Measurements from ENCODE around the gene VIPR2.
"Not testable (repeated sequence)": the region's sequence is repeated elsewhere in the genome, so short reads cannot be mapped to it uniquely, and the experiment has no call there.

VIPR2 gene, protein sequence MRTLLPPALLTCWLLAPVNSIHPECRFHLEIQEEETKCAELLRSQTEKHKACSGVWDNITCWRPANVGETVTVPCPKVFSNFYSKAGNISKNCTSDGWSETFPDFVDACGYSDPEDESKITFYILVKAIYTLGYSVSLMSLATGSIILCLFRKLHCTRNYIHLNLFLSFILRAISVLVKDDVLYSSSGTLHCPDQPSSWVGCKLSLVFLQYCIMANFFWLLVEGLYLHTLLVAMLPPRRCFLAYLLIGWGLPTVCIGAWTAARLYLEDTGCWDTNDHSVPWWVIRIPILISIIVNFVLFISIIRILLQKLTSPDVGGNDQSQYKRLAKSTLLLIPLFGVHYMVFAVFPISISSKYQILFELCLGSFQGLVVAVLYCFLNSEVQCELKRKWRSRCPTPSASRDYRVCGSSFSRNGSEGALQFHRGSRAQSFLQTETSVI

DNA sequence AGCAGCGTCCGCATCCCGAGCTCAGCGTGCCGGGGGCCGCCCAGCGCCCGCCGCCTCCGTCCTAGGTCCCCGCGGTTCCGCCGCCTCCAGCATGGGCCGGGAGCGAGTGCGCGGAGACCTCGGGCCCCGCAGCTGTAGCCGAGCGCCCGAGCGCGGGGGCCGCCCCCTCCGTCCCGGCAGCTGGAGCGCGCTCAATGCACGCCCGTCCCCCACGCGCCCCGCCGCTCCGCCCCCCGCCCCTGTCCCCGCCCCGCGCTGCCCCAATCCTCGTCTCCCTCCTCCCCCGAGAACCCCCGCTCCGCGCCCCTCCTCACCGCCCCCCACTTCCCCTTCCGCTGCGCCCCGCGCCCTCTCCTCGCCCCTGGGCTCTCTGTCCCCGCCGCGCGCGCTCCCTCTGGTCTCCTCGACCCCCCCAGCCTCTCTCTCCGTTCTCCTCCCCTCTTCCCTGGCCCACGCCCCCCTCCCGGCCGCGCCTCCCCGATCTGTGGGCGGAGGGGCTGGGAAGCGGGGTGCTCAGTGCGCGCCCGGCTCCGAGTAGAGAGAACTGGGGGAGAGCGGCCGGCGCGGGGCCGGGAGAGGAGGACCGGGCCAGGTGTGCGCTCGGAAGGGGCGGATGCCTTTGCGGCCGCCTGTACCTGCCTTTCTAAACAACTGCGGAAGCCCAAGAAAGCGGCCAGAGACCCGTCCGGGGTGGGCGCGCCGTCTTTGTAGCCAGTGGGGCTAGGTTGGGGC lies at the start of gene VIPR2:
VIPR2 (minus strand) TSS at position 110 of the 732 bp plus-strand sequence; CDS start at position 14, 96 bp downstream.
- no peak for DNase-seq

DNA sequence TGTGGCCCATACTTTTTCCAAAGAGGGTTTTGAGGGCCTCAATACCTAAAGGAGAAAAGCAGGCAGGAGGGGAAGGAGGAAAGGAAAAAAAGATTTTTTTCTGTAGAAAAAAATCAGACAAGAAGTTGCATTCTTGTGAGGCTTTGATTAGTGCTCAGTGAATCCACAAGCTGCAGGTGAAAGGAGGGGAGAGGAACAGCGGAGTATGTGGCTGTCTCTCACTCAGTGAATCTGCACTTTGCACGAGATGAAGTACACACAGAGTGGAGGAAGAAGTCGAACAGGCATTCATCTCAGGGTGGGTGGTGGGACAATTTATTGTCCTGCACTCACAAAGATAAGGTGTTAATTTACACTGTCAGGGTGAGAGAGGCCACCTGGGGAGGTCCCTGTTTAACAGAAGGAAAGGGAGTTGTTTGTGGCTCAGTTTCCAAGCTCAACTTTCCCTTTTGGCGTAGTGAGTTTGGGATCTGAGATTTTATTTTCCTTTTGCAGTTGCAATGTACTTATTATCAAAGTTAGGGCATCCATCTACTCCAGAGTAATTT lies 49.0 kb upstream of the VIPR2 start:
- no peak for DNase-seq

DNA sequence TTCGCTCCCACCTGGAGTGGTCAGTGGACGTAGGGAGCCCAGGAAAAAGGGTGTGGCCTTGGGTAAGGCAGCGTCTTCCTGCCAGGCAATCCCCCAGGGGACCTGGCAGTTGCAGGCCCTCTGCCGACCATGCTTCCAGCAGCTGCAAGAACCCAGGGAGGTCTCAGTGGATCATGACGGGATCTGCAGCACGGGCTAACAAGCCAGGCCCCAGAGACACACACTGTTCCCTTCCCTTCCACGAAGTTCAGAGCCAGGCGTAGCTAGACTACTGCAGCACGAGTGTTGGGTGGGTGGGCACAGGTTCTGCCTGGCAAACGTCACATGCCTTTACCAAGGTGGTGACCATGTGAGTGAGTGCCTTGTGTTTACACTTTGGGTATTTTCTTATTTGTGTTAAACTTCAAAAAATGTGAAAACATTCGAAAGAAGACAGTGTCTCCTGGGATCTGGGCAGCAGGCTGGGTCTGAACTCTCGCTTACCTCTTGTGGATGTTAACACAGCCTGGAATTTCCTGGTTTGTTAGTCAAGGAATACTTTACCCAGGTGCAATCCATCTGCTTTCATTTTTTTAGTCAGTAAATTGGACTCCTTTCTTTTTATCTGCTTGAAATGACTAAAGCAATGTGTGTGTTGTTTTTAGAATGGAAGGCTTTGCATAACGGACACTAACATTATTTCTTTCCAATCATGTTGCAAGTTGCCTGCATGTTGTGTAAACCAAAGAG lies 48.2 kb upstream of the VIPR2 start:
- no peak for DNase-seq

DNA sequence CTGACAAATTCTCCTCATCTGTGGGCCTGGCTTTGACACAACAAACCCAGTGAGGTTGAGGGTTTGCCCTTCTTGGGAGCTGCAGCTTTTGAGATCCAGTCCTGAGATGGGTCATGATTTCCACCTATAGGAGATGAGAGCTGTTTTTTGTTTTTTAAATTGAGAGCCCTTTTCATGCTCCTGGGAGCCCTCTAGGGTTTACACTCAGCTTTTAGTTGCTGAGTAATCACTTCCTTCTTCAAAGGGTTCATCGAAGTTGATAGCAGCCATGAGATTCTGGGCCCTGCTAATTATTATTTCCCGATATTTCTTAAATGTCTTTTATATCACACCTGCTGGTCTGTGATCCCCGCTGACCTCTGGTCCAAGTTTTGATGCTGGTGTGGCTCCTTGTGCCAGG lies 47.3 kb upstream of the VIPR2 start:
- DNase-seq, result no peak

DNA sequence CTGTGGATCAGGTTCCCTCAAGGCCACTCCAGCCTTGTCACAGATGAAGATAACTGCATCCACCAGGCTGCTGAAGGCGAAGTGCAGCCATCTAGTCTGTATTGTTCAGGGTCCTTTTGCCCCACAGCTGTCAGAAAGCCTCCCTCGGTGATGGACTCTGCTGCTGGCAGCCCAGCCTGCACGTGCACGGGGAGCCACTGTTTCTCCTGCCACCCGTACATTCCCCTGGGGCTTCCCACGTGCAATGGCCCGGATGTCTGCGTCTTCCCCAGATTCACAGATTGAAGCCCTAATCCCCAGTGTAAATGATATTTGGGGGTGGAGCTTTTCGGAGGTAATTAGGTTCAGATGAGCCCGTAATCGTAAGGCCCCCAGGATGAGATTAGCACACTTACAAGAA lies 46.6 kb upstream of the VIPR2 start:
- no peak for DNase-seq

DNA sequence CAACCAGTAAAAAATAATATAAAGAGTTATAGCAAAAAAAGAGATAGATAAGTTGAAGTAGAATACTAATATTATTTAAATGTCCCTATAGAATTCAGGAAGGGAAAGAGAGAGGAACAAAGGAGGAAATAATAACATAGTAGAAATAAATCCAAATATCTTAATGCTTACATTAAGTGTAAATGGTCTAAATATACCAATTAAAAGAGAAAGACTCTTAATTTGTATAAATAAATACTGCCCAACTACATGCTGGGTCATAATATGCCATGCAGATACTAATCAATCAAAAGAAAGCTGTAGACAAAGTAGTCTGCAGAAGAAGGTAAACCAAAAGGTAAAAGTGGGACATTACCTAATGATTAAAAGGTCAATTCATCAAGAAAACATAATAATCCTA lies 43.3 kb upstream of the VIPR2 start:
- no peak for DNase-seq

DNA sequence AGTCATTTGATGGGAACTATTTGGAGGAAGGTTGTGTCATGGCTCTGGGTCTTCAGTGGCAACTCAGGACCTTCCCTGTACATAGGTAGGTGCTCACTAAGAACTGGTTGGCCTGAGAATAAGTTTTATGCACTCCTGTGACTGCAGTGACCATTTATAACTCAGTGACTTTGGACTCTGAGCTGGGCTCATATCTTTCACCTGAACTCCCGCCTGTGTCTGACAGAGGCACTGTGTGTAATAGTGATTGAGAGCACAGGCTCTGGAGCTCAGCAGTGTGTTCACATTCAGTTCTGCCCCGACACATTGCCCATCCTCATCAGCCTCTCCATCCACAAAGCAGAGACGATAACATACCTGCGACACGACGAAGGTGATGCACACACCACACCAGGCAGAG lies 34.6 kb upstream of the VIPR2 start:
- no peak for DNase-seq

DNA sequence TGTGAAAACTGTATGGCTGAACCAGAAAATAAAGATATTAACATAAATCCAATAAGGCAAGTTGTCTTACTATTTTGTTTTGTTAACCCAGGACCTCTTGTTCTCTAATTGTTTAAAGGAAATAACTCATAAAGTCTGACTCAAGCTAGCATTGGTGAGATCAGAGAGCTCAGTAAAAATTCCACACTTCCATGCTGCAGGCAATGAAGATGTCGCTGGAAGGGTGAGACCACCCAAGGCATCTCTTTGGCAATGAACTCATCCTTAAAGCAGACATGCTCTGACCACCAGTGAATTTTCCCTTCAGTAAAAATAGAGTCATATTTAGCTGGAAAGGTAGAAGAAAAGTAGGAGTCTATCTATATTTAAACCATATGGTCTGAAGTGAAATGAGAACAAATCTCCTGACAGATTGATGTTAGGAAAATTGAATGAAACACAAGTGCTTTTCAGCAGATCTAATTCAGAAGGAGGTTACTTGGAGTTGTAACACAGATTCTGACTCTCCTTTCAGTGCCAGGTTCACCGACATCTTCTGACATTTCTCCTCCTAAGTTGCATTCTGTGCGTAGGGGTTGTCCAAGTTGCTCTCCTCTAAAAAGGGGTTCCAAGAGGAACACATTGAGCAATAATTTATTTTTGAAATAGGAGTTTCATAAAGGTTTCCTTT lies 32.8 kb upstream of the VIPR2 start:
- DNase-seq, result no peak

DNA sequence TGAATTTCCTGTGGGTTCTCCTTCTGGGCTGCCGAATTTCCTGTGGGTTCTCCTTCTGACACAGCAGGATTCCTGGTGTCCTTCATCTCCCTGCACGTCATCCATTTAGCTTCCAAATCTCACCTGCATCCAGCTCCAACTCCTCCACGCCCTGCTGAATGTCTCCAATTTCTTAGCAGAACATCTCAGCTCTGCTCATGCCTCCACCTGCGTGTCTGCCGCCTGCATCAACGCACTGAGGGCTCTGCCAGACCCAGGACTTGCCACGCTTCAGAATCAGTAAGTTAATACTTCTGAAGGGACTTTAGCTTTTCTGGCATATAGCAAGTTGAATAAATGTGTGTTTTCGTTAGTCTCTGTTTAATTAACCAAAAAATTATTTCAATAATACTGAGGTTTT lies 31.1 kb upstream of the VIPR2 start:
- no peak for DNase-seq

DNA sequence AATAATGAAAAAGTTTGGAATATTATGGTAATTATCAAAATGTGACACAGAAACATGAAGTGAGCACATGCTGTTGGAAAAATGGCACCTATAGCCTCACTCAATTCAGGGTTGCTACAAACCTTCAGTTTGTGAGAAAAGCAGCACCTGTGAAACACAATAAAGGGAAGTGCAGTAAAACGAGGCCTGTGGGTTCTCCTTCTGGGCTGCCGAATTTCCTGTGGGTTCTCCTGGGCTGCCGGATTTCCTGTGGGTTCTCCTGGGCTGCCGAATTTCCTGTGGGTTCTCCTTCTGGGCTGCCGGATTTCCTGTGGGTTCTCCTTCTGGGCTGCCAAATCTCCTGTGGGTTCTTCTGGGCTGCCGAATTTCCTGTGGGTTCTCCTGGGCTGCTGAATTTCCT lies 30.4 kb upstream of the VIPR2 start:
- not testable (repeated sequence) for DNase-seq

DNA sequence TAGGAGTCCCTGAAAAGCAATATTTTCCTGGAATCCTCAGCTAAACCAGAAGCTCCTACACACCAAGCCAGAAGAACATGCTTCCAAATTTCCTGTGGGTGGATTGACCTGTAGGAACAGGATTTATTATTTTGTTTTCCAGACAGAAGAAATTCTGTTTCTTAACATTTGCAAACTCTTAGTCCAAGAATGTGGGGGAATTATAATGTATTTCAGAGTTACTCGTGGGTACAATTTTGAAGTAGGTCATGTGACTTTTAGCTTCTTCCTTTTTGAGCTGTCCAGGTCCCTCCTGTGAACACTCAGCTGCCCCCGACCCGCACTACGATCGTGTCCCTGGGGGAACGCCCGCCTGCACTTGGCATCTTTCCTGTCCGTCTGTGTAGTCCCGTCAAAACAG lies 27.7 kb upstream of the VIPR2 start:
- no peak for DNase-seq

DNA sequence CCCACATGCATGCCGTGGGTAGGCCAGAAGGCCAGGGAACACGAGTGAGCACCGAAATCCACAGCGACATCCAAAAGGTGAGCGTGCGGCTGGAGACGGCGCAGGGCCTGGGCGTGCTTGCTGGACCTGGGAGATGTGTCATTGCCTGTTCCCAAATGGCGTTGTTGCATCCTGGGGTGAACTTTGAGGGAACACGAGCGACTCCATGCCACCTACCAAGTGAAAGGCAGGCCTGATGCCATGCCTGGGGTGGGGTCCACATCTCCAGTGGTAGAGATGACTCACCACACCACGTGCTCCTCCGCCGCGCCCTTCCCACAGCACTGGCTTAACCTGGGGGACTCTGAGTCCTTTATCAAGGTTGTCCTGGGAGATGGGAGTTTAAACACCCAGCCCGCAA lies 24.7 kb upstream of the VIPR2 start:
- DNase-seq, result no peak

DNA sequence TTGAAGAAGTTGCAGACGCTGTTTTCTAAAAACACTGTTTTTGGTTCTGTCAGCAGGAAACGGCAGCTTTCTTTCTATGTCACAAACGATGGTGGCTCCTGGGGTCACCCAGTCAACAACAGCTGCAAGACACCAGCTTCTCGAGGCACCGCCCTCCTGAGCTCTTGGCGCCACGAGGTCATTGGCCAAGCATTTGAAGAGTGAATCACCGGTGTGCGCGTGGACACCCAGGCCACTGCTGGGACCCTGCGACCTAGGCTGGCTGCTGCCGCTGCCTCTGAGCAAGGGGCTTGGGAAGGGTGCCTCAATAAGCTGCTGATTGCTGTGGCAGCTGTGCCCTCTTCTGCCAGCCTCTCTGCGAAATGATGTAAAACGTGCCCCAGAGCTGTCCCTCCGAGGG lies 22.5 kb upstream of the VIPR2 start:
- no peak for DNase-seq

DNA sequence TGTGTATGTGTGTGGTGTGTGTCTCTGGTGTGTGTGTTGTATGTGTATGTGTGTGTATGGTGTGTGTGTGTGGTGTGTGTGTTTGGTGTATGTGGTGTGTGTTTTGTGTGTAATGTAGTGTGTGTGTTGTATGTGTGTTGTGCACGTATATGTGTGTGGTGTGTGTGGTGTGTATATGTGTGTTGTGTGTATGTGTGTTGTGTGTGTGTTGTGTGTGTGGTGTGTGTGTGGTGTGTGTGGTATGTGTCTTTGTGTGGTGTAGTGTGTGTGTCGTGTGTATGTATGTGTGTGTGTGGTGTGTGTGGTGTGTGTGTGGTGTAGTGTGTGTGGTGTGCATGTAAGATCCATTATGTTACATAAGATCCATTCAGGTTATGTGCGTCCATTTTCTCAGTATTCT lies 21.9 kb upstream of the VIPR2 start:
- DNase-seq, result no peak

DNA sequence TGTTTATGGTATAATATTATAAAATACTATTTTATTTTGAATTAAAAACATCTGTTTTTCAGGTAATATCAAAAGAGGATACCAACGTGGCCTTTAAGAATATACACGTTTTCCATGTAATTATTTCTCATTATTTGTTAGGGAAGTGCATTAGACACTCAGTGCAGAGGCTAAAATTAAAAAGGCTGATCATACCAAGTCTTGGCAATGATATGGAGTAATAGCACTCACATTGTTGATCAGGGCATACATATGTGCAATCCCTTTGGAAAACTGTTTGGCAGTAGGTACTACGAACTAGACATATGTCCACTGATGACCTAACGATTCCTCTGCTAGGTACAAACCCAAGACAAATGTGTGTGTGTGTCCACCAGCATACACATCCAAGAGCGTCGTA lies 20.7 kb upstream of the VIPR2 start:
- DNase-seq, result no peak

DNA sequence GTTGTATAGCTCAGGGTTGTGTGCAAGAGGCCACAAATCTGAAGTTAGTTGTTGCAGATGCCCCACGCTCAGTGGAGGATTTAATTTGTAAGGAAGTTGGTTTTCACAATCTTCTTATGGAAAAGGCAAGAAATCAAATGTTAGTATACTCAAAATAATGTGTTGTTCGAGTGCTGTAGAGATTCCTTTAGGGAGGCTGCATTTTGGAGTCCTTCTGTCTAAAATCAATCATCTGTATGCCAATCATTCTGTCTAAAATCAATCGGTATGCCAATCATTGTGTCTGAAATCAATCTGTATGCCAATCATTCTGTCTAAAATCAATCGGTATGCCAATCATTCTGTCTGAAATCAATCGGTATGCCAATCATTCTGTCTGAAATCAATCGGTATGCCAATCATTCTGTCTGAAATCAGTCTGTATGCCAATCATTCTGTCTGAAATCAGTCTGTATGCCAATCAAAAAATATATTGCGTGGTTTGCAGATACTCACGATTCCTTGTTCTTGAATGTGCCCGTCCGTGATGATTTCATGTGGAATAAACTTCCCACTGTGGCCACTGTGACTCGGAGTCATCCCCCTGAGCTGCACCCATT lies 19.1 kb upstream of the VIPR2 start:
- DNase-seq, result not testable (repeated sequence)

DNA sequence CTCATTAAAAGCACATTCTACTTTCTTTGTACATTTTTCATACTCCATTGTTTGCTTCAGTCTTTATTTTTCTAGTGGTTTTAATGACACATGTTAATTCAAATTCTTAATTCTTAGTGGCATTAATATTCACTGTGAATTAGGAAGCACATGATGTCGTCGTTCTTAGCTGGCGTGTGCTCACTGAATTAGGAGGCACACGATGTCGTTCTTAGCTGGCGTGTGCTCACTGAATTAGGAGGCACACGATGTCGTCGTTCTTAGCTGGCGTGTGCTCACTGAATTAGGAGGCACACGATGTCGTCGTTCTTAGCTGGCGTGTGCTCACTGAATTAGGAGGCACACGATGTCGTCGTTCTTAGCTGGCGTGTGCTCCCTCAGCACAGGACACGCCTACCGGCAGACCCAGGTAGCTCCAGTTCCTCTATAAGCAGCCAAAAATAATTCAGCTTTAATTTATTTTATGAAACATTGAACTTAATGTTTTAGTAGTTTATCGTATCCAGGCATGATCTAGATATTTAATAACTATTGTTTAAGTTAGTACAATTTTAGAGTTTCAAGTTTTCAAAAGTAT lies 17.5 kb upstream of the VIPR2 start:
- DNase-seq, result not testable (repeated sequence)

DNA sequence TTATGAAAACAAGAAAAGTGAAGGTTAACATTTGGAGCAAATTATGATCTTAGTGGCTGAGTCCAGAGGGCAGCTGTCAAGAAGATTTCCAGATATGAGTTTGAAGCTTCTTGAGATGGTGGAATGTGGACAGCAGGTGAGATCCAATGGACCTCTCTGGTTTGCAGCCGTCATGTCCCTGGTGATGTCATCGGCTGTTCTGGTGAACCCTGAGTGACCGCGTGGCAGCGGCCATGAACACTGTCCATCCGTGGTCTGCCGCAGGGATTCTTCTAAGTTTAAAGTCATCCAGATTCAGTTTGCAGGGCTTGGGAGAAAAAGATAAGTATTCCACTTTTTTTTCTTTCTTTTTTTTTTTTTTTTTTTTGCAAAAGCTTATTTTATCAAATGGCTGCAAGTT lies 15.8 kb upstream of the VIPR2 start:
- no peak for DNase-seq

DNA sequence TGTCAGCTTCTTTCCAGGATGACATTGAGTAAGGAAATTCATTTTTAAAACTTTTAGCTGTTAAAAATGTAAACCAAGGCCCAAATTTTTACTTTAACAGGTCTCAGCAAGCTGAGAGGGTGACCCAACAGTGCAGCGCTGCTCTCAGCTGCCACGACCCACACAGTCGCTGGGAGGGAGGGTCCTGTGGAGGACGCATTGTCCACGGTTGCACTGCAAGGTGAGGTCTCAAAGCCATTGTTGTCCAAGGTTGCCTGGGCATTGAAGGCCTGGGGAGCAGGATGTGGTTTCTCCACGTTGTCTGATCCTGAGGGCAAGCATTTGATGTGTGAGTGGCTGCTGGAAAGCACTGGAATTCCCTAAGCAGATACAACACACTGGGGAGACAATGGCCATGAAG lies 15.1 kb upstream of the VIPR2 start:
- DNase-seq, result no peak

DNA sequence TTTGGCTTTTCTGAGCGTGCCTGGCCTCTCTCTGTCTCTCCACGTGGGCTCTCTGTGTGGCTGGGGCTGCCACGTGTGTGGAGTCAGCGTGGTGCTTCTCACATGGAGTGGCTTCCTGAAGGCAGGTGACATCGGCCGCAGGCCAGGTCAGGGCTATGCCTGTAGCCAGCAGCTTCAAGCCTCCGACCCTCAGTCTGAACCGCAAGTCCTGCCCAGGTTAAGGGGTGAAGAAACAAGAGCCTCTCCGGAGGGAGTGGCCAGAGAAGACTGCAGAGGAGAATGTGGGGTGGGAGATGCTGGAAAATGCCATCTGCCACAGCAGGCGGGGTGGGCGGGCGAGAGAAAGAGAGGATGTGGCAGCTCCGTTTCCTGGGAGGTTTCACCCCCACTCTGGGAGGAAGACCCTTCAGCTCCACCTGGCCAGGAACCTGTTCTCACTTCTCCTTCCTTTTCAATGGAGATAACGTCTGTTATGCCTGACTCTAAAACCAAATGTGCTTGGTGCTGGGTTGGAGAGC lies 14.3 kb upstream of the VIPR2 start:
- DNase-seq, result no peak

DNA sequence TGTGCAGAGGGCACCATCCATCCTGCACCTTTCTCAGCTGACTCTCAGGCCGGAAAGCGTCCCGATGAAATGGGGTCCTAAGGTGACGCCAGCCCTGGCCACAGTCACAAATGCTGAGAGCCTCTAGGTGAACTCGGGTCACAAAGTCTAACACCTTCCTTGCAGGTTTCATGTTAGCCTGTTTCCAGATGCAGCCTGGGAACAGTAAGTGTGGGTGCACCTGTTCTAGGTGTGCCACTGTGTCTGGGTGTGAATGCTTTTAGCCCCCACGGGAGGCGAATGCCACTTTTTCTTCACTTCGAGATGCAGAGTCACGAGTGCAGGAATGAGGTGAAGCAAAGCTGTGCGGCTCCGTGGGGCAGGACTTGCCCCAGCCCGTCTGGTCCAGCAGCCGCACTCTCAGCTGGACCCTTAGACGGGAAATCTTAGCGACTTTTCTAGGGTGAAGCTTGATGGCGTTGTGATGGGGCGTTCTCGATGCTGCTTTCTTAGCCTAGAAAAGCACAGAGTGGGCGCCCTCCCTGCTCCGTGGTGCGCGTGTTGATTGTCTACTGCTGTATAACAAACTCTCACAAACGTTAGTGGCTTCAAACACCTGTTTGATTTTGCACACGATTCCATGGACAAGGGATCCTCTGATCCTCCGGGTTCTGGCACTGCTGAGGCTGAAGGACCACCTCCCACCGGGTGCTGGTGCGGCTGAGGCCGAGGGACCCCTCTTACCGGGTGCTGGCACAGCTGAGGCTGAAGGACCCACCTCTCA lies 13.6 kb upstream of the VIPR2 start:
- no peak for DNase-seq

Data from stimulated activated naive CD4-positive, alpha-beta T cell treated with Interleukin-2 at 50 U/mL for 16 hours (primary cell).